ENCODE measurements around the gene NTSR1.
"Not testable (repeated sequence)": the region's sequence is repeated elsewhere in the genome, so short reads cannot be mapped to it uniquely, and the experiment has no call there.

Gene NTSR1

GRCh38 chr20:62670998-62671397 is 37.6 kb upstream of the NTSR1 start:
- no peak for DNase-seq (ENCODE audit: low read depth)
- no peak overlapping the region for H3K4me3 ChIP-seq (ENCODE audit: low read depth, low read length)

GRCh38 chr20:62671765-62672164 is 36.9 kb upstream of the NTSR1 start:
- no peak overlapping the region for H3K4me3 ChIP-seq (ENCODE audit: low read depth, low read length)
- DNase-seq (ENCODE audit: low read depth) = no peak

GRCh38 chr20:62674370-62674769 is 34.3 kb upstream of the NTSR1 start:
- no peak overlapping the region for H3K4me3 ChIP-seq (ENCODE audit: low read depth, low read length)
- DNase-seq (ENCODE audit: low read depth) = no peak

- no peak overlapping the region for H3K4me3 ChIP-seq (ENCODE audit: low read depth, low read length)
- DNase-seq (ENCODE audit: low read depth) = no peak
Observed at GRCh38 chr20:62675156-62675876, 33.3 kb upstream of the NTSR1 start.

- no peak overlapping the region for H3K4me3 ChIP-seq (ENCODE audit: low read depth, low read length)
- DNase-seq (ENCODE audit: low read depth) = no peak
Observed at GRCh38 chr20:62675877-62676260, 32.8 kb upstream of the NTSR1 start.

GRCh38 chr20:62676976-62677375 is 31.7 kb upstream of the NTSR1 start:
- H3K4me3 ChIP-seq (ENCODE audit: low read depth, low read length) = no peak overlapping the region
- no peak for DNase-seq (ENCODE audit: low read depth)

- H3K4me3 ChIP-seq (ENCODE audit: low read depth, low read length) = no peak overlapping the region
- no peak for DNase-seq (ENCODE audit: low read depth)
Observed at GRCh38 chr20:62677678-62678077, 31.0 kb upstream of the NTSR1 start.

GRCh38 chr20:62678553-62678952 is 30.1 kb upstream of the NTSR1 start:
- DNase-seq (ENCODE audit: low read depth) = no peak
- no peak overlapping the region for H3K4me3 ChIP-seq (ENCODE audit: low read depth, low read length)

GRCh38 chr20:62679978-62680589 is 28.6 kb upstream of the NTSR1 start:
- DNase-seq (ENCODE audit: low read depth) = no peak
- no peak overlapping the region for H3K4me3 ChIP-seq (ENCODE audit: low read depth, low read length)

- no peak for DNase-seq (ENCODE audit: low read depth)
- H3K4me3 ChIP-seq (ENCODE audit: low read depth, low read length) = no peak overlapping the region
Observed at GRCh38 chr20:62682912-62683517, 25.6 kb upstream of the NTSR1 start.

- DNase-seq (ENCODE audit: low read depth); H3K4me3 ChIP-seq (ENCODE audit: low read depth, low read length): not testable (repeated sequence)
Observed at GRCh38 chr20:62683660-62684322, 24.8 kb upstream of the NTSR1 start.

- H3K4me3 ChIP-seq (ENCODE audit: low read depth, low read length) = no peak overlapping the region
- DNase-seq (ENCODE audit: low read depth) = no peak
Observed at GRCh38 chr20:62684981-62685380, 23.7 kb upstream of the NTSR1 start.

- DNase-seq (ENCODE audit: low read depth) = no peak
- H3K4me3 ChIP-seq (ENCODE audit: low read depth, low read length) = no peak overlapping the region
Observed at GRCh38 chr20:62685781-62686555, 22.7 kb upstream of the NTSR1 start.

GRCh38 chr20:62686869-62687830 is 21.5 kb upstream of the NTSR1 start:
- no peak overlapping the region for H3K4me3 ChIP-seq (ENCODE audit: low read depth, low read length)
- no peak for DNase-seq (ENCODE audit: low read depth)

- no peak for DNase-seq (ENCODE audit: low read depth)
Observed at GRCh38 chr20:62688083-62688482, 20.6 kb upstream of the NTSR1 start.

GRCh38 chr20:62688855-62689460 is 19.7 kb upstream of the NTSR1 start:
- DNase-seq (ENCODE audit: low read depth) = no peak
- no peak overlapping the region for H3K4me3 ChIP-seq (ENCODE audit: low read depth, low read length)

More at GRCh38 chr20:62688083-62688482, 20.6 kb upstream of the NTSR1 start:
- no peak overlapping the region for H3K4me3 ChIP-seq (ENCODE audit: low read depth, low read length)

- DNase-seq (ENCODE audit: low read depth) = no peak
- no peak overlapping the region for H3K4me3 ChIP-seq (ENCODE audit: low read depth, low read length)
Observed at GRCh38 chr20:62689861-62690260, 18.8 kb upstream of the NTSR1 start.

GRCh38 chr20:62690261-62690820 is 18.3 kb upstream of the NTSR1 start:
- no peak overlapping the region for H3K4me3 ChIP-seq (ENCODE audit: low read depth, low read length)
- DNase-seq (ENCODE audit: low read depth) = no peak

Measured in skeletal muscle cell (primary cell).